Measurements from ENCODE around the gene SMARCA1.
A peak's percentile ranks its signal among the peaks of the same experiment; 100 is the strongest.

SMARCA1 gene

DNA sequence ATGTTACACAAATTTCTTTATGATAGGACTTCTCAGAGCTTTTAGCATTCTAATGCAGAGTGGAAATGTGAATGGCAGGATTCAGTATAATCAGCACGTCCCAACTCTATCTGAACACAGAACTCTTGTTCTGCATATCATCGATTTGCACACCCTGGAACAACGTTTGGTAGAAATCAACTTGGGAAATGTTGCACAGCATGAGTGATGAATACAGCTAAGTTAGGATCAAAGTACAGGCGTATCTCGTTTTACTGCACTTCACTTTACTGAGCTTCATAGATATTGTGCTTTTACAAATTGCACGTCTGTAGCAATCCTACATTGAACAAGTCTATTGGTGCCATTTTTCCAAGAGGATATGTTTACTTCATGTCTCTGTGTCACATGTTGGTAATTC is 70.8 kb downstream of the SMARCA1 start:
- no peak for DNase-seq

DNA sequence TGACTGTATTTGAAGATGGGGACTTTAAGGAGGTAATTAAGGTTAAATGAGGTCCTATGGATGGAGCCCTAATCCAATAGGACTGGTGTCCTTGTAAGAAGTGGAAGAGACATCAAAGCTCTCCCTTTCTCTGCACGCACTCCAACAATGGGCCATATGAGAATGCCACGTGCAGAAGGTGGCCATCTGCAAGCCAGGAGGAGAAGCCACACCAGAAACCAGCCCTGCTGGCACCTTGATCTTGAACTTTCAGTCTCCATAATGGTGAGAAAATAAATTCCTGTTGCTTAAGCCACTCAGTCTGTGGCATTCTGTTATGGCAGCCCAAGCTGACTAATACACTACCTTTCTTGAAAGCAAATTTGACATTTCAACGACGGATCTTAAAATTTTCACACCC is 73.2 kb downstream of the SMARCA1 start:
- DNase-seq, result no peak

GRCh38 chrX:129449148-129449547 is 74.1 kb downstream of the SMARCA1 start:
- no peak for DNase-seq

- no peak for DNase-seq
Measured at GRCh38 chrX:129445436-129445835, 77.9 kb downstream of the SMARCA1 start.

DNA sequence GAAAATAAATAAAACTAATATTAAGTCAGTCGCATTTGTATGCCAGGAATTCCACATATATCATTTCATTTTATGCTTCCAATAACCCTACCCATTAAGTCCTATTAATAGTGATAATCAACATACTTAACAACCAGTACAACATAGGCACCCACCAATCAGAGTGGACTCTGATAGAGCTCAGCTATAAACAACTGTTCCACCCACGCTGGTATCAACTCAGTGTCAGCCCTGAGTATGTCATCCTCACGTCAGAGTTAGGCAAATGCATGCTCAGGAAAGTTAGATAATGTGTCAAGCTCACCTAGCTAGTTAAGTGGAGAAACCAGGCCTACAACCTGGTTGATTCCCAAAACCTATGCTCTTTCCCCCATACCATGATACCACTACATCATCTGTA is 89.3 kb downstream of the SMARCA1 start:
- no peak for DNase-seq

- peak; percentile 6 for DNase-seq
Measured at GRCh38 chrX:129433461-129433860, 89.8 kb downstream of the SMARCA1 start.

- DNase-seq, result peak; percentile 74
Measured at GRCh38 chrX:129427267-129427666, 96.0 kb downstream of the SMARCA1 start.

DNA sequence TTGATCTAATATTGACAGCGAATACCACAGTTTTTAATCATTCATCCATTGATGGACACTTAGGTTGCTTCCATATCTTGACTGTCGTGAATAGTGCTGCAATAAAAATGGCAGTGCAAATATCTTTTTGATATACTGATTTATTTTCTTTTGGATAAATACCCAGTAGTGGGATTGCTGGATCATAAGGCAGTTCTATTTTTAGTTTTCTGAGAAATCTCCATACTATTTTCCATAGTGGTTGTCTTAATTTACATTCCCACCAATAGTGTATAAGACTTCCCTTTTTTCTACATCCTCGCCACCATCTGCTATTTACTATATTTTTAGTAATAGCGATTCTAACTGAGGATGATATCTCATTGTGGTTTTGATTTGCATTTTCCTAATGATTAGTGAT is 100.1 kb downstream of the SMARCA1 start:
- DNase-seq, result no peak

DNA sequence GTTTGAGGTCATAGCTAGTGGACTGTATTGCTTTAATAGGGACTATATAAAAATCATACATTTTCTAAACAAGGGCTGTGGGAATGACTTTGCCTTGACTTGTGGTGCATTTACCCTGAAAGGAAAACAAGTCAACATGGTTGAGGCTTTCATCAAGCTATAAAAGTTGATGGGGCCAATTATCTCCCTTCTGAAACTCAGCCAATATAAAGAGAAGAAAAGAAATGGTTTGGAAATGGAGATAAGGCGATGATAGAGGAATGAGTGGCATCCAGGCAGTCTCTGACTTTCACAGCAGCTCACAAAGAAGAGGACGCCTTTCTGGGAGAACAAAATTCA is 118.7 kb downstream of the SMARCA1 start:
- no peak for DNase-seq

GRCh38 chrX:129403974-129404669 is 119.2 kb downstream of the SMARCA1 start:
- no peak for DNase-seq

Measured in DMS53 (cell line).